ENCODE data around the gene MAPK12. TPM values are rescaled to one million over a fixed set of nuclear protein-coding genes. Genes with fewer than 3 reads are reported as not detected.

Gene MAPK12
- total and polyA plus RNA-seq, 2 of the 8 experiments (the other 6 are each of a cell fraction or from before 2014, with no cell fraction given) = 17.3 to 20.3 TPM

DNA sequence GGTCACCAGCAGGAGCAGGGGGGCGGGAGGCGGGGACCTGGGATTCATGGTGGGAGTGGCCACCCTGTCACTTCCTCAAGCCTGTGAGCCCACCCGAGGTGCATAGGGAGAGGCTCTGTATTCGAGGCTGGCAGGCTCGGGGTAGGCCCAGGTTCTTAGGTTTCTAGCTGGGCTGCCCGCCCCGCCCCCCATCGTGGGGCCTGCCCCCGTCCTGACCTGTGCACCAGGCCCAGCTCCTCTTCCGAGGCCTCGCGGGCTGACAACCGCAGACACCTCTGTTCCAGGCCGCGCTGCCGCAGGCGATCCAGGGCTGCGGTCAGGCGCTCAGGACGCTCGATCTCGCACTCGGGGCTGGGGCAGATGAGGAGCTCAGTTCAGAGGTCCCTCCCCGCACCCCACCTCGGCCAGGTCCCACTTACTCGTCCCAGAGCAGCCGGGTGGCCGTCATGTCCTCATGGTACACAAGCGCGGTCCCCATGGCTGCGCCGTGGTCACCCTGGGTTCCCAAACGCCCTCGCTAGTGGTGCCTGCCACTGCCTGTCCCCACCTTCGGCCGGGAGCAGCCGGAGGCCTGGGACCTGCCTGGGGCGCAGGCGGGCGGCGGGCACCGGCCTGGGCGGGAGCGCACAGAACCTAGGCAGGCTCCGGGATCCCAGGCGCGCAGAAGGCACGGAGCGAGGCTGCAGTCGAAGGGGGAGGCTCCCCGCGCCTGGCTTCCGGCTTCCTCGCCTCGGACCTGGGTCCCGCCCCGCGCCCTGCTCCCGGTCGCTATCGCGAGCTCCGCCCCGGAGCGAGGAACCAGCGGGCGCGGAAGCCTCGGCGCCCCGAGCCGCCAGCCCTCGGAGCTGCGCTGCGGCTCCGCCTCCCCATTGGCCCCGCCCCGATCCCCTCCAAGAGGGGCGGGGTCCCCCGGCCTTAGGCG is 10.7 kb downstream of the MAPK12 start, which contains the start of gene HDAC10:
HDAC10 (minus strand) TSS at position 711 of the 922 bp plus-strand sequence; CDS start at position 478, 233 bp downstream.
- Histone ChIP-seq H3K36me3 (ENCODE audit: control insufficient read depth in 2 of 4, insufficient read depth in 4 of 4, low read length in 3 of 4) (no peaks in the 10 kb centered on the region), H4K91ac (replicated peaks; ENCODE audit: insufficient read length, low read length) (peak within 1 kb of the TSS; percentile 40), H4K20me1 (replicated peaks in 1 of 2; ENCODE audit: control insufficient read depth in 1 of 2, insufficient read depth in 2 of 2, low read length in 2 of 2) (peaks cover 0 to 16% of the 10 kb centered on the region in 2 experiments), H3K79me1 (ENCODE audit: low read depth, low read length) (peaks cover 6% of the 10 kb centered on the region; the same call in 1 of the 2 replicates), H4K8ac (ENCODE audit: extremely low read depth, insufficient read depth, low read length) (peak within 1 kb of the TSS; percentile 88), H3K18ac (ENCODE audit: extremely low read depth, low read length) (peak within 1 kb of the TSS; percentile 71), H3K9ac (replicated peaks in 1 of 4; ENCODE audit: extremely low read depth in 1 of 4, low read depth in 3 of 4, low read length in 3 of 4) (peak within 1 kb of the TSS; percentile 43 to 73 (median 64); a peak in 6 of 7 replicates), H3K4me2 (ENCODE audit: insufficient read depth in 1 of 2, low read depth in 2 of 2, low read length in 2 of 2) (peak within 1 kb of the TSS; percentile 68 to 99), H2BK20ac (ENCODE audit: low read length) (no peak within 1 kb of the TSS), H3K9me3 (ENCODE audit: insufficient read depth in 2 of 2, low read depth in 1 of 2, low read length in 1 of 2) (no peaks in the 10 kb centered on the region), H3K23ac (ENCODE audit: insufficient read length) (no peak within 1 kb of the TSS), H3K23me2 (ENCODE audit: low read depth, low read length) (peaks cover 12% of the 10 kb centered on the region), H2AFZ (ENCODE audit: low read length) (no peak within 1 kb of the TSS; the same call in 1 of the 2 replicates), H2BK120ac (replicated peaks; ENCODE audit: low read depth, low read length) (no peak within 1 kb of the TSS), H3K79me2 (ENCODE audit: control insufficient read depth in 1 of 2, insufficient read depth in 2 of 2, low read length in 2 of 2) (0 out of 4 replicates have a peak, but pooled peaks cover 0 to 3% of the 10 kb centered on the region in 2 experiments), H3K4ac (replicated peaks; ENCODE audit: insufficient read length, low read depth, low read length) (peak within 1 kb of the TSS; percentile 98), H3K27ac (ENCODE audit: low read depth, low read length) (no peak within 1 kb of the TSS), H3K56ac (replicated peaks; ENCODE audit: insufficient read length, low read depth, low read length) (peak within 1 kb of the TSS; percentile 16), H3K4me1 (replicated peaks in 1 of 4; ENCODE audit: control insufficient read depth in 3 of 4, insufficient read depth in 4 of 4, low read length in 3 of 4) (peaks cover 0 to 16% (median 11%) of the 10 kb centered on the region in 4 experiments; a peak in 6 of 7 replicates), H2BK15ac (ENCODE audit: low read length) (peak within 1 kb of the TSS; percentile 81; the same call in 1 of the 2 replicates), H2AK5ac (ENCODE audit: low read depth, low read length) (no peak within 1 kb of the TSS; the same call in 1 of the 2 replicates), H2BK5ac (ENCODE audit: low read depth, low read length) (peak within 1 kb of the TSS; percentile 35; the same call in 1 of the 2 replicates), H3K4me3 (ENCODE audit: extremely low read depth in 1 of 4, insufficient read depth in 2 of 4, low read depth in 3 of 4, low read length in 4 of 4) (peak within 1 kb of the TSS; percentile 54 to 80 (median 72)), H4K5ac (ENCODE audit: insufficient read length, low read depth, low read length) (peak within 1 kb of the TSS; percentile 88), H3K27me3 (replicated peaks in 1 of 4; ENCODE audit: control insufficient read depth in 3 of 4, extremely low read depth in 1 of 4, insufficient read depth in 3 of 4, low read length in 3 of 4) (no peaks in the 10 kb centered on the region), H2BK12ac (ENCODE audit: low read depth, low read length) (peak within 1 kb of the TSS; percentile 68; the same call in 1 of the 2 replicates), H3K14ac (ENCODE audit: insufficient read length) (no peak within 1 kb of the TSS)
- 4% methylated on average over 44 of the region's 81 CpGs; no CpG with 5 or more reads in 1 of the 2 experiments for WGBS, 2 experiments (ENCODE audit: extremely low coverage in 1 of 2, insufficient coverage in 1 of 2, insufficient read length in 1 of 2, insufficient replicate concordance in 2 of 2, low coverage in 1 of 2, low lambda C conversion rate in 2 of 2, missing lambda C conversion rate in 1 of 2)
- FAIRE-seq = no peak
- peak in 1 of 2 experiments; percentile 92 for DNase-seq (ENCODE audit: low read depth in 1 of 2, low spot score in 2 of 2)
- POLR2A ChIA-PET (ENCODE audit: partially characterized antibody) = interaction anchor here (0.7 to 1.9 kb wide), 14 partner anchors 8 to 50 kb away, joined by 3 to 5 read pairs (median 4); partner anchors contain the start of gene MAPK12
- CTCF ChIA-PET (ENCODE audit: partially characterized antibody) = interaction anchor here (0.6 to 3.7 kb wide), 22 partner anchors 9 to 485 kb away, joined by 3 to 30 read pairs (median 4); partner anchors contain the start of gene MAPK12
- TF ChIP-seq CHD1 (IDR thresholded peaks at IDR 0.05; ENCODE audit: low read depth, low read length) = no peak
- no peak for TF ChIP-seq SIX5 (IDR thresholded peaks at IDR 0.05; ENCODE audit: low read depth, low read length)
- no peak for TF ChIP-seq RAD21 (IDR thresholded peaks at IDR 0.05 in 1 of 2, conservative IDR thresholded peaks at IDR 0.05 in 1 of 2; ENCODE audit: low read depth in 2 of 2, low read length in 2 of 2)
- no peak for TF ChIP-seq GTF2F1 (IDR thresholded peaks at IDR 0.05; ENCODE audit: borderline replicate concordance, low read depth, low read length)
- peak in 1 of 2 experiments; percentile 54; a peak in 1 of 4 replicates for TF ChIP-seq SIN3A (conservative IDR thresholded peaks at IDR 0.05 in 1 of 2, IDR thresholded peaks at IDR 0.05 in 1 of 2; ENCODE audit: low read depth in 1 of 2, low read length in 2 of 2)
- TF ChIP-seq TEAD4 (IDR thresholded peaks at IDR 0.05; ENCODE audit: low read depth, low read length) = no peak
- TF ChIP-seq EP300 (IDR thresholded peaks at IDR 0.05; ENCODE audit: borderline replicate concordance in 1 of 2, low read depth in 2 of 2, low read length in 2 of 2) = no peak
- TF ChIP-seq YY1 (IDR thresholded peaks at IDR 0.05; ENCODE audit: low read depth, low read length) = no peak
- peak; percentile 63; the same call in 1 of the 2 replicates for TF ChIP-seq BRCA1 (IDR thresholded peaks at IDR 0.05; ENCODE audit: low read depth, low read length)
- no peak for TF ChIP-seq EGR1 (IDR thresholded peaks at IDR 0.05; ENCODE audit: borderline replicate concordance, low read depth, low read length)

Data from H1 (cell line).